GM18867 (cell line): ENCODE measurements around the gene ZNF700.
A peak's percentile ranks its signal among the peaks of the same experiment; 100 is the strongest.
"Not testable (repeated sequence)": the region's sequence is repeated elsewhere in the genome, so short reads cannot be mapped to it uniquely, and the experiment has no call there.

ENCODE experiments used
- ATAC-seq: cut with Tn5 transposase; IDR thresholded peaks from one replicate; pipeline ENCODE4 v1.9.1; 2021; ENCODE audit warnings: mild to moderate bottlenecking, moderate library complexity; ENCODE audit not compliant: unreplicated experiment

Gene ZNF700

GRCh38 chr19:11924886-11925650 lies at the start of gene ZNF700:
Gene ZNF700, plus strand, starts transcription at chr19:11925107. Its CDS starts 104 bp downstream, at chr19:11925211.
- ATAC-seq = peak; percentile 86

GRCh38 chr19:11879687-11880266 lies 45.1 kb upstream of the ZNF700 start:
- not testable (repeated sequence) for ATAC-seq

- no peak for ATAC-seq
Measured at GRCh38 chr19:11880598-11880997, 44.3 kb upstream of the ZNF700 start.

GRCh38 chr19:11881151-11881800 lies 43.6 kb upstream of the ZNF700 start:
- no peak for ATAC-seq

GRCh38 chr19:11882606-11883005 lies 42.3 kb upstream of the ZNF700 start:
- ATAC-seq = no peak

GRCh38 chr19:11887234-11887610 lies 37.7 kb upstream of the ZNF700 start:
- ATAC-seq = no peak

- ATAC-seq = no peak
Measured at GRCh38 chr19:11887611-11888531, 37.0 kb upstream of the ZNF700 start, which contains the start of gene ZNF69. Gene ZNF69, plus strand, starts transcription at chr19:11887782. Its CDS starts 142 bp downstream, at chr19:11887924.

- not testable (repeated sequence) for ATAC-seq
Measured at GRCh38 chr19:11889901-11890300, 35.0 kb upstream of the ZNF700 start.

GRCh38 chr19:11890634-11891033 lies 34.3 kb upstream of the ZNF700 start:
- ATAC-seq = no peak

GRCh38 chr19:11894851-11895250 lies 30.1 kb upstream of the ZNF700 start:
- no peak for ATAC-seq

- ATAC-seq = no peak
Measured at GRCh38 chr19:11902228-11902627, 22.7 kb upstream of the ZNF700 start.

GRCh38 chr19:11905928-11906327 lies 19.0 kb upstream of the ZNF700 start:
- no peak for ATAC-seq

GRCh38 chr19:11911937-11912336 lies 13.0 kb upstream of the ZNF700 start:
- not testable (repeated sequence) for ATAC-seq

- not testable (repeated sequence) for ATAC-seq
Measured at GRCh38 chr19:11914417-11915051, 10.4 kb upstream of the ZNF700 start.

GRCh38 chr19:11921852-11922495 lies 2.9 kb upstream of the ZNF700 start:
- ATAC-seq = no peak

GRCh38 chr19:11925651-11926187 lies 812 bp downstream of the ZNF700 start:
- not testable (repeated sequence) for ATAC-seq

GRCh38 chr19:11927227-11927626 lies 2.3 kb downstream of the ZNF700 start:
- ATAC-seq = no peak

GRCh38 chr19:11931051-11931450 lies 6.1 kb downstream of the ZNF700 start:
- ATAC-seq = no peak

- no peak for ATAC-seq
Measured at GRCh38 chr19:11931513-11931912, 6.6 kb downstream of the ZNF700 start.

GRCh38 chr19:11935829-11936228 lies 10.9 kb downstream of the ZNF700 start:
- not testable (repeated sequence) for ATAC-seq
